ENCODE results near the gene CLRN1.

The CLRN1 gene

DNA sequence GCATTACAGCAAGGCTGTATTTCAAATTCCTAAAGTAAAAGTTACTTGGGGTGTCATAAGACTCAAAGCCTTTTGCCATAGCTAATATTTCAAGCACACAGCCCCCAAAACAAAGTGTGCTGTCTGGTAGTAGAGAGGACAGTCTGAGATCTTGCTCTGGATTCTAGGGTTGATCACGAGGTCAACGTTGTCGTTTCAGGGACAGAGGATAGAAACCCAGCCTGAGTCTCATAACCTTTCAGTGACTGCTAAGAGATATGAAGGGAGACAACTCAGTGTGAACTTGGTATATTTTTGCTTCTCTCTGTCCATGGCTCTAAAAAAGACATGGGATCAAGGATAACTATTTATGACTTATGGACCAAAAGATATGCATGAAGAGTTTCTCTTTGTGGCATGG lies 41.7 kb downstream of the CLRN1 start:
- no peak overlapping the region for H4K91ac ChIP-seq (ENCODE audit: low read depth, low read length)
- WGBS (ENCODE audit: extremely low coverage, insufficient coverage, insufficient read length), result no CpG with 5 or more reads among the region's 3 CpGs
- no peak overlapping the region for H3K27ac ChIP-seq (ENCODE audit: low read depth, low read length)
- no peak overlapping the region for H2BK5ac ChIP-seq (ENCODE audit: low read depth, low read length, poor library complexity)
- no peaks in the 10 kb centered on the region for H3K27me3 ChIP-seq (ENCODE audit: insufficient read depth, low read length)
- H3K4ac ChIP-seq (ENCODE audit: low read depth, low read length), result no peak overlapping the region
- H3K79me2 ChIP-seq (ENCODE audit: control insufficient read depth, insufficient read depth, low read length, poor library complexity), result no peaks in the 10 kb centered on the region
- H3K14ac ChIP-seq (ENCODE audit: low read length), result no peak overlapping the region
- H2BK120ac ChIP-seq (ENCODE audit: insufficient read depth, low read length, poor library complexity), result no peak overlapping the region
- H3K36me3 ChIP-seq (ENCODE audit: control insufficient read depth in 1 of 2, insufficient read depth in 2 of 2, low read length in 2 of 2), result no peaks in the 10 kb centered on the region
- H4K12ac ChIP-seq (ENCODE audit: low read depth, low read length), result no peak overlapping the region
- no peaks in the 10 kb centered on the region for H3K79me1 ChIP-seq (ENCODE audit: low read length)
- H2AK5ac ChIP-seq (ENCODE audit: low read length), result no peak overlapping the region
- H3K4me3 ChIP-seq (ENCODE audit: low read depth, low read length), result no peak overlapping the region
- H3K4me2 ChIP-seq (ENCODE audit: low read length), result no peak overlapping the region
- H4K8ac ChIP-seq (ENCODE audit: low read depth, low read length), result no peak overlapping the region
- no peak overlapping the region for H3K23ac ChIP-seq (ENCODE audit: low read length)
- H2BK12ac ChIP-seq (ENCODE audit: low read length), result no peak overlapping the region
- H3K9me3 ChIP-seq (ENCODE audit: insufficient read depth, low read depth, low read length), result no peaks in the 10 kb centered on the region
- no peak overlapping the region for H2AFZ ChIP-seq (ENCODE audit: insufficient read depth, low read length, poor library complexity)
- H3K4me1 ChIP-seq (ENCODE audit: control insufficient read depth in 1 of 2, insufficient read depth in 2 of 2, low read length in 2 of 2), result no peaks in the 10 kb centered on the region
- no peak overlapping the region for H3K9ac ChIP-seq (ENCODE audit: low read length)
- no peak for DNase-seq
- H3K18ac ChIP-seq (ENCODE audit: low read length), result no peak overlapping the region

GRCh38 chr3:150928234-150928633 lies 44.3 kb downstream of the CLRN1 start:
- no peaks in the 10 kb centered on the region for H3K9me3 ChIP-seq (ENCODE audit: insufficient read depth, low read depth, low read length)
- 100% methylated on average over 1 of the region's 1 CpG for WGBS (ENCODE audit: extremely low coverage, insufficient coverage, insufficient read length)
- no peaks in the 10 kb centered on the region for H3K79me2 ChIP-seq (ENCODE audit: control insufficient read depth, insufficient read depth, low read length, poor library complexity)
- no peak overlapping the region for H2AFZ ChIP-seq (ENCODE audit: insufficient read depth, low read length, poor library complexity)
- no peaks in the 10 kb centered on the region for H3K36me3 ChIP-seq (ENCODE audit: control insufficient read depth in 1 of 2, insufficient read depth in 2 of 2, low read length in 2 of 2)
- H2BK5ac ChIP-seq (ENCODE audit: low read depth, low read length, poor library complexity), result no peak overlapping the region
- H3K4me2 ChIP-seq (ENCODE audit: low read length), result no peak overlapping the region
- H3K23ac ChIP-seq (ENCODE audit: low read length), result no peak overlapping the region
- H4K12ac ChIP-seq (ENCODE audit: low read depth, low read length), result no peak overlapping the region
- no peak overlapping the region for H4K91ac ChIP-seq (ENCODE audit: low read depth, low read length)
- H3K14ac ChIP-seq (ENCODE audit: low read length), result no peak overlapping the region
- no peak overlapping the region for H3K27ac ChIP-seq (ENCODE audit: low read depth, low read length)
- no peaks in the 10 kb centered on the region for H3K4me1 ChIP-seq (ENCODE audit: control insufficient read depth in 1 of 2, insufficient read depth in 2 of 2, low read length in 2 of 2)
- H3K9ac ChIP-seq (ENCODE audit: low read length), result no peak overlapping the region
- no peaks in the 10 kb centered on the region for H3K27me3 ChIP-seq (ENCODE audit: insufficient read depth, low read length)
- no peak overlapping the region for H3K4me3 ChIP-seq (ENCODE audit: low read depth, low read length)
- H3K18ac ChIP-seq (ENCODE audit: low read length), result no peak overlapping the region
- DNase-seq, result no peak
- no peaks in the 10 kb centered on the region for H3K79me1 ChIP-seq (ENCODE audit: low read length)
- H2BK12ac ChIP-seq (ENCODE audit: low read length), result no peak overlapping the region
- no peak overlapping the region for H2AK5ac ChIP-seq (ENCODE audit: low read length)
- no peak overlapping the region for H2BK120ac ChIP-seq (ENCODE audit: insufficient read depth, low read length, poor library complexity)
- H4K8ac ChIP-seq (ENCODE audit: low read depth, low read length), result no peak overlapping the region
- no peak overlapping the region for H3K4ac ChIP-seq (ENCODE audit: low read depth, low read length)

- Histone ChIP-seq H2AFZ (ENCODE audit: insufficient read depth, low read length, poor library complexity) (no peak overlapping the region), H3K9ac (ENCODE audit: low read length) (no peak overlapping the region), H4K91ac (ENCODE audit: low read depth, low read length) (no peak overlapping the region), H3K4ac (ENCODE audit: low read depth, low read length) (no peak overlapping the region), H2AK5ac (ENCODE audit: low read length) (no peak overlapping the region), H3K27me3 (ENCODE audit: insufficient read depth, low read length) (no peaks in the 10 kb centered on the region), H3K23ac (ENCODE audit: low read length) (no peak overlapping the region), H4K8ac (ENCODE audit: low read depth, low read length) (no peak overlapping the region), H2BK12ac (ENCODE audit: low read length) (no peak overlapping the region), H3K27ac (ENCODE audit: low read depth, low read length) (no peak overlapping the region), H4K12ac (ENCODE audit: low read depth, low read length) (no peak overlapping the region), H3K9me3 (ENCODE audit: insufficient read depth, low read depth, low read length) (no peaks in the 10 kb centered on the region), H2BK5ac (ENCODE audit: low read depth, low read length, poor library complexity) (no peak overlapping the region), H3K4me2 (ENCODE audit: low read length) (no peak overlapping the region), H3K79me1 (ENCODE audit: low read length) (no peaks in the 10 kb centered on the region), H3K36me3 (ENCODE audit: control insufficient read depth in 1 of 2, insufficient read depth in 2 of 2, low read length in 2 of 2) (no peaks in the 10 kb centered on the region), H3K4me3 (ENCODE audit: low read depth, low read length) (no peak overlapping the region), H2BK120ac (ENCODE audit: insufficient read depth, low read length, poor library complexity) (no peak overlapping the region), H3K18ac (ENCODE audit: low read length) (no peak overlapping the region), H3K14ac (ENCODE audit: low read length) (no peak overlapping the region), H3K79me2 (ENCODE audit: control insufficient read depth, insufficient read depth, low read length, poor library complexity) (no peaks in the 10 kb centered on the region), H3K4me1 (ENCODE audit: control insufficient read depth in 1 of 2, insufficient read depth in 2 of 2, low read length in 2 of 2) (no peaks in the 10 kb centered on the region)
- DNase-seq, result no peak
- WGBS (ENCODE audit: extremely low coverage, insufficient coverage, insufficient read length), result no CpG with 5 or more reads among the region's 7 CpGs
Observed at GRCh38 chr3:150926328-150926727, 46.2 kb downstream of the CLRN1 start.

GRCh38 chr3:150925751-150926201 lies 46.8 kb downstream of the CLRN1 start:
- peak; percentile 36 to 65 for DNase-seq
- H3K36me3 ChIP-seq (ENCODE audit: control insufficient read depth in 1 of 2, insufficient read depth in 2 of 2, low read length in 2 of 2), result no peaks in the 10 kb centered on the region
- no peak overlapping the region for H3K14ac ChIP-seq (ENCODE audit: low read length)
- H3K23ac ChIP-seq (ENCODE audit: low read length), result no peak overlapping the region
- H3K27me3 ChIP-seq (ENCODE audit: insufficient read depth, low read length), result no peaks in the 10 kb centered on the region
- H3K27ac ChIP-seq (ENCODE audit: low read depth, low read length), result no peak overlapping the region
- H3K79me2 ChIP-seq (ENCODE audit: control insufficient read depth, insufficient read depth, low read length, poor library complexity), result no peaks in the 10 kb centered on the region
- H4K91ac ChIP-seq (ENCODE audit: low read depth, low read length), result no peak overlapping the region
- no peak overlapping the region for H2BK12ac ChIP-seq (ENCODE audit: low read length)
- H3K9ac ChIP-seq (ENCODE audit: low read length), result no peak overlapping the region
- peak overlapping the region; percentile 50 for H3K4me2 ChIP-seq (ENCODE audit: low read length)
- H2AK5ac ChIP-seq (ENCODE audit: low read length), result no peak overlapping the region
- no peak overlapping the region for H3K4me3 ChIP-seq (ENCODE audit: low read depth, low read length)
- no peak overlapping the region for H4K12ac ChIP-seq (ENCODE audit: low read depth, low read length)
- no peak overlapping the region for H4K8ac ChIP-seq (ENCODE audit: low read depth, low read length)
- no peak overlapping the region for H3K18ac ChIP-seq (ENCODE audit: low read length)
- no peaks in the 10 kb centered on the region for H3K79me1 ChIP-seq (ENCODE audit: low read length)
- H3K9me3 ChIP-seq (ENCODE audit: insufficient read depth, low read depth, low read length), result no peaks in the 10 kb centered on the region
- H3K4me1 ChIP-seq (ENCODE audit: control insufficient read depth in 1 of 2, insufficient read depth in 2 of 2, low read length in 2 of 2), result no peaks in the 10 kb centered on the region
- no CpG with 5 or more reads among the region's 14 CpGs for WGBS (ENCODE audit: extremely low coverage, insufficient coverage, insufficient read length)
- H2BK120ac ChIP-seq (ENCODE audit: insufficient read depth, low read length, poor library complexity), result no peak overlapping the region
- H2BK5ac ChIP-seq (ENCODE audit: low read depth, low read length, poor library complexity), result no peak overlapping the region
- H3K4ac ChIP-seq (ENCODE audit: low read depth, low read length), result no peak overlapping the region
- peak overlapping the region; percentile 20 for H2AFZ ChIP-seq (ENCODE audit: insufficient read depth, low read length, poor library complexity)

All from trophoblast cell (in vitro differentiated cells and primary cell).